ENCODE data around the gene TAS2R10.

- no peak for TF ChIP-seq CTCF (IDR thresholded peaks at IDR 0.05; ENCODE audit: insufficient read depth, low read depth, low read length)
- no peak for TF ChIP-seq EZH2 (IDR thresholded peaks at IDR 0.05; ENCODE audit: insufficient read depth, low read length)
Measured at GRCh38 chr12:10779103-10779502, 47.1 kb downstream of the TAS2R10 start.

Measured in astrocyte (in vitro differentiated cells and primary cell).